GM12892 (cell line): Measurements from ENCODE around the gene PLAC1.

Experiments used
- DNase-seq: peaks from one replicate; pipeline ENCODE4 v3.0.0; 2011; ENCODE audit not compliant: insufficient read length
- FAIRE-seq: peaks from 2 replicates; lab custom pipeline; 2011; peaks lifted over from hg19 to GRCh38; lab: Jason Lieb, UNC
- POLR2A ChIP-seq: IDR thresholded peaks from 2 replicates; pipeline ENCODE4 v1.6.1; 2011; ENCODE audit warnings: low read depth, low read length, control low read depth
- POLR2AphosphoS5 ChIP-seq: IDR thresholded peaks from 2 replicates; pipeline ENCODE4 v1.6.1; 2011; ENCODE audit warnings: low read depth, low read length, control low read depth
- TAF1 ChIP-seq: IDR thresholded peaks from 2 replicates; pipeline ENCODE4 v1.6.1; 2011; ENCODE audit warnings: low read depth, mild to moderate bottlenecking, control low read depth, low read length, borderline replicate concordance

Gene PLAC1

GRCh38 chrX:134568285-134569016 lies 89.8 kb downstream of the PLAC1 start:
- no peak for FAIRE-seq
- TF ChIP-seq POLR2A (no peak), POLR2AphosphoS5 (no peak), TAF1 (no peak)
- DNase-seq = no peak

- peak; percentile 78 for FAIRE-seq
- TF ChIP-seq TAF1 (no peak), POLR2A (no peak), POLR2AphosphoS5 (no peak)
- no peak for DNase-seq
These were observed 91.8 kb downstream of the PLAC1 start for GRCh38 chrX:134566506-134566905.

- TF ChIP-seq TAF1 = no peak
- no peak for TF ChIP-seq POLR2A
- TF ChIP-seq POLR2AphosphoS5 = no peak
- DNase-seq (no peak), FAIRE-seq (no peak)
These were observed 96.3 kb downstream of the PLAC1 start for GRCh38 chrX:134562002-134562401.

- DNase-seq (no peak), FAIRE-seq (no peak)
- TF ChIP-seq TAF1 (no peak), POLR2AphosphoS5 (no peak), POLR2A (no peak)
These were observed 100.1 kb downstream of the PLAC1 start for GRCh38 chrX:134558133-134558532.

- no peak for TF ChIP-seq POLR2A
- no peak for TF ChIP-seq TAF1
- no peak for TF ChIP-seq POLR2AphosphoS5
- no peak for DNase-seq
- no peak for FAIRE-seq
These were observed 104.0 kb downstream of the PLAC1 start for GRCh38 chrX:134554291-134554690.

GRCh38 chrX:134552351-134552750 lies 105.9 kb downstream of the PLAC1 start:
- FAIRE-seq (no peak), DNase-seq (no peak)
- no peak for TF ChIP-seq TAF1
- no peak for TF ChIP-seq POLR2AphosphoS5
- no peak for TF ChIP-seq POLR2A

GRCh38 chrX:134551376-134552048 lies 106.8 kb downstream of the PLAC1 start:
- no peak for TF ChIP-seq TAF1
- DNase-seq = no peak
- no peak for FAIRE-seq

- no peak for FAIRE-seq
- TF ChIP-seq TAF1 = no peak
- no peak for TF ChIP-seq POLR2AphosphoS5
- TF ChIP-seq POLR2A = no peak
These were observed 109.7 kb downstream of the PLAC1 start for GRCh38 chrX:134548257-134549201.

GRCh38 chrX:134547047-134547679 lies 111.1 kb downstream of the PLAC1 start:
- DNase-seq (no peak), FAIRE-seq (no peak)
- TF ChIP-seq POLR2AphosphoS5 (no peak), TAF1 (no peak), POLR2A (no peak)

More at GRCh38 chrX:134548257-134549201, 109.7 kb downstream of the PLAC1 start:
- no peak for DNase-seq

GRCh38 chrX:134546187-134546586 lies 112.1 kb downstream of the PLAC1 start:
- TF ChIP-seq POLR2AphosphoS5 (no peak), POLR2A (no peak), TAF1 (no peak)
- FAIRE-seq (no peak), DNase-seq (no peak)

GRCh38 chrX:134545510-134545909 lies 112.8 kb downstream of the PLAC1 start:
- FAIRE-seq = no peak
- TF ChIP-seq POLR2A (no peak), POLR2AphosphoS5 (no peak), TAF1 (no peak)
- DNase-seq = no peak
